Neural cell (in vitro differentiated cells): Measurements from ENCODE around the gene GRM4. TPM values are rescaled to one million over a fixed set of nuclear protein-coding genes. Genes with fewer than 3 reads are reported as not detected.

Experiments used
- H2AFZ ChIP-seq: fragments of 200-600, 300-800 bp; sonication (generic), shearing (Covaris generic); 2 replicates; pipeline ENCODE4 v1.6.0; 2014; ENCODE audit warnings: low read depth, mild to moderate bottlenecking, antibody characterized with exemption, low read length, moderate library complexity
- H3F3A ChIP-seq: fragments of 200-600 bp; shearing (Covaris generic); 2 replicates; pipeline ENCODE4 v1.6.1; 2016; ENCODE audit warnings: mild to moderate bottlenecking, moderate library complexity, mixed read lengths, antibody characterized with exemption, low read length; ENCODE audit not compliant: insufficient read depth, poor library complexity, severe bottlenecking
- H3K27ac ChIP-seq: fragments of 200-600, 300-800 bp; sonication (generic), shearing (Covaris generic); 2 replicates; pipeline ENCODE4 v1.5.1; 2014; ENCODE audit warnings: mild to moderate bottlenecking, low read length, moderate library complexity
- H3K27me3 ChIP-seq: fragments of 300-800, 200-600 bp; sonication (generic), shearing (Covaris generic); 2 replicates; pipeline ENCODE4 v1.6.0; 2014; ENCODE audit warnings: mild to moderate bottlenecking, low read depth, low read length, moderate library complexity; ENCODE audit not compliant: insufficient read depth
- H3K36me3 ChIP-seq: fragments of 300-800, 200-600 bp; sonication (generic), shearing (Covaris generic); 2 replicates; pipeline ENCODE4 v1.5.1; 2014; ENCODE audit warnings: mild to moderate bottlenecking, antibody characterized with exemption, low read length, moderate library complexity; ENCODE audit not compliant: insufficient read depth
- H3K4me2 ChIP-seq: fragments of 300-800, 200-600 bp; sonication (generic), shearing (Covaris generic); 2 replicates; pipeline ENCODE4 v1.6.0; 2014; ENCODE audit warnings: mild to moderate bottlenecking, low read length
- H3K4me3 ChIP-seq: fragments of 300-800, 200-600 bp; sonication (generic), shearing (Covaris generic); 2 replicates; pipeline ENCODE4 v1.5.1; 2014; ENCODE audit warnings: mild to moderate bottlenecking, low read length, moderate library complexity
- H3K79me2 ChIP-seq: fragments of 200-600 bp; shearing (Covaris generic); replicated peaks from 2 replicates; pipeline ENCODE4 v1.6.0; 2014; ENCODE audit warnings: mild to moderate bottlenecking, low read length, moderate library complexity; ENCODE audit not compliant: insufficient read depth
- H3K9ac ChIP-seq: fragments of 300-800, 200-600 bp; sonication (generic), shearing (Covaris generic); 2 replicates; pipeline ENCODE4 v1.6.1; 2016; ENCODE audit warnings: mild to moderate bottlenecking, low read length, mixed read lengths
- H3K9me2 ChIP-seq: fragments of 200-600 bp; shearing (Covaris generic); 2 replicates; pipeline ENCODE4 v1.6.1; 2016; ENCODE audit warnings: mild to moderate bottlenecking, low read length, mixed read lengths; ENCODE audit not compliant: insufficient read depth
- H3K9me3 ChIP-seq: fragments of 200-600, 300-800 bp; sonication (generic), shearing (Covaris generic); 2 replicates; pipeline ENCODE4 v1.6.1; 2016; ENCODE audit warnings: mild to moderate bottlenecking, mixed run types, low read length, moderate library complexity, mixed read lengths
- H4K20me1 ChIP-seq: fragments of 200-600 bp; shearing (Covaris generic); 2 replicates; pipeline ENCODE4 v1.6.1; 2016; ENCODE audit warnings: mild to moderate bottlenecking, mixed run types; ENCODE audit not compliant: insufficient read depth
- EP300 ChIP-seq: fragments of 450-650 bp; conservative IDR thresholded peaks from 2 replicates; pipeline ENCODE4 v1.6.1; 2014; ENCODE audit warnings: antibody characterized with exemption, mild to moderate bottlenecking, moderate library complexity; ENCODE audit not compliant: poor library complexity, severe bottlenecking
- EZH2 ChIP-seq: fragments of 200-600, 300-800 bp; shearing (Covaris generic), sonication (generic); IDR thresholded peaks from 2 replicates; pipeline ENCODE4 v1.6.1; 2014; ENCODE audit warnings: antibody characterized with exemption, low read length, borderline replicate concordance, mild to moderate bottlenecking; ENCODE audit not compliant: insufficient read depth, poor library complexity, severe bottlenecking
- MXI1 ChIP-seq: fragments of 450-650 bp; conservative IDR thresholded peaks from 2 replicates; pipeline ENCODE4 v1.6.1; 2014; ENCODE audit warnings: antibody characterized with exemption, mild to moderate bottlenecking; ENCODE audit not compliant: poor library complexity, severe bottlenecking
- POLR2AphosphoS5 ChIP-seq: IDR thresholded peaks from 2 replicates; pipeline ENCODE4 v1.6.1; 2012
- RAD21 ChIP-seq: fragments of 450-650 bp; conservative IDR thresholded peaks from 2 replicates; pipeline ENCODE4 v1.6.1; 2014; ENCODE audit warnings: antibody characterized with exemption, mild to moderate bottlenecking, moderate library complexity
- SMC3 ChIP-seq: fragments of 450-650 bp; conservative IDR thresholded peaks from 2 replicates; pipeline ENCODE4 v1.6.1; 2014; ENCODE audit warnings: antibody characterized with exemption, mild to moderate bottlenecking, moderate library complexity; ENCODE audit not compliant: poor library complexity
- TAF1 ChIP-seq: IDR thresholded peaks from 2 replicates; pipeline ENCODE4 v1.6.1; 2012; ENCODE audit warnings: low read depth
- polyA plus RNA-seq: library from polyadenylated mRNA; depleted of rRNA; stranded (reverse); fragments of >200 nt; gene quantifications from 2 replicates; pipeline ENCODE4 v1.2.3, GENCODE V29; 2014
- TF ChIP-seq, protein P1 (sequence below): fragments of 450-650 bp; IDR thresholded peaks from 2 replicates; pipeline ENCODE4 v1.5.1; 2014; ENCODE audit warnings: antibody characterized with exemption, mild to moderate bottlenecking, moderate library complexity; ENCODE audit not compliant: poor library complexity, severe bottlenecking
- TF ChIP-seq, protein P2 (sequence below): IDR thresholded peaks from 2 replicates; pipeline ENCODE4 v1.6.1; 2012; ENCODE audit warnings: borderline replicate concordance

The GRM4 gene
- polyA plus RNA-seq, 1 donor from 2014 or later = 2.1 TPM

DNA sequence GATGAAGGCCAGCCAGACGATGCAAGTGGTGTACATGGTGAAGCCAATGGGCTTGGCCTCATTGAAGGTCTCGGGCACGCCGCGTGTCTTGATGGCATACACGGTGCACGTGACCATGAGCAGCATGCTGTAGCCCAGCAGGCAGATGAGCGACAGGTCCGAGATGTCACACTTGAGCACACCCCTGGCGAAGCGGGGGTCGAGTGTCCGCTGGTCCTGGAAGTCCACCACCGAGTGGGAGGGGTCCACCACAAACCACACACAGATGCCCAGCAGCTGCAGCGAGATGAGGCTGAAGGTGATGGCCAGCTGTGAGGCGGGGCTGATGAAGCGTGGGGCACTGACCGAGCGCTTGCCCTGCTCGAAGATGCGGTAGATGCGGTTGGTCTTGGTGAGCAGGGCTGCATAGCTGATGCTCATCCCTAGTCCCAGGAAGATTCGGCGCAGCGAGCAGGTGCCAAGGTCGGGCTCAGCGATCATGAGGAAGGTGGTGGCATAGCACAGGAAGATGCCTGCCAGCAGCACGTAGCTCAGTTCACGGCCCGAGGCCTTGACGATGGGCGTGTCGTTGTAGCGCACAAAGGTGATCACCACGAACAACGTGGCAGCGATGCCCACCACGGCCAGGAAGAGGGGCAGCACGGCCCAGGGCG lies 110.1 kb downstream of the GRM4 start:
- no peak for TF ChIP-seq POLR2AphosphoS5
- no peak for TF ChIP-seq EP300
- Histone ChIP-seq H3K27ac (no peak overlapping the region), H3K9me3 (no peaks in the 10 kb centered on the region), H3F3A (no peaks in the 10 kb centered on the region), H3K79me2 (no peaks in the 10 kb centered on the region), H3K4me2 (no peak overlapping the region), H3K4me3 (no peak overlapping the region), H2AFZ (no peak overlapping the region), H3K9ac (no peak overlapping the region), H3K27me3 (no peaks in the 10 kb centered on the region), H3K36me3 (no peaks in the 10 kb centered on the region), H3K9me2 (no peaks in the 10 kb centered on the region), H4K20me1 (no peaks in the 10 kb centered on the region)

DNA sequence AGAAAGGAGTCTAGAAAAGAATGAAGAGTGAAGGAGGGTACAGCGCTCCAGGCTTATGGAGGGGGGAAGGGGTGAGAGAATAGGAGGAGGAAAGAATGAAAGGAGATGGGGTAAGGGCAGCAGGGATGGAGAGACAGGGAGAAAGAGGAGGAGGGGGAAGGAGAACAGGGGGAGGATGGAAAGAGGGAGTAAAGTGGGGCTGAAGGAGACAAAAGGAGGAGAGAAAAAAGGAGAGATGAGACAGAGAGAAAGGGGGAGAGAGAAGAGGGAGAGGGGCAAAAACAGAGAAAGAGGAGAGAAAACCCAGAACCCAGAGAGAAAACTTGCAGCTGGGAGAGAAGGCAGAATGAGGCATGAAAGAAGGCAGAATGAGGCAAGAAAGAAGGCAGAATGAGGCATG lies 110.7 kb downstream of the GRM4 start:
- TF ChIP-seq TAF1 = no peak
- no peak for TF ChIP-seq POLR2AphosphoS5
- TF ChIP-seq MXI1 = no peak
- TF ChIP-seq, protein P1, sequence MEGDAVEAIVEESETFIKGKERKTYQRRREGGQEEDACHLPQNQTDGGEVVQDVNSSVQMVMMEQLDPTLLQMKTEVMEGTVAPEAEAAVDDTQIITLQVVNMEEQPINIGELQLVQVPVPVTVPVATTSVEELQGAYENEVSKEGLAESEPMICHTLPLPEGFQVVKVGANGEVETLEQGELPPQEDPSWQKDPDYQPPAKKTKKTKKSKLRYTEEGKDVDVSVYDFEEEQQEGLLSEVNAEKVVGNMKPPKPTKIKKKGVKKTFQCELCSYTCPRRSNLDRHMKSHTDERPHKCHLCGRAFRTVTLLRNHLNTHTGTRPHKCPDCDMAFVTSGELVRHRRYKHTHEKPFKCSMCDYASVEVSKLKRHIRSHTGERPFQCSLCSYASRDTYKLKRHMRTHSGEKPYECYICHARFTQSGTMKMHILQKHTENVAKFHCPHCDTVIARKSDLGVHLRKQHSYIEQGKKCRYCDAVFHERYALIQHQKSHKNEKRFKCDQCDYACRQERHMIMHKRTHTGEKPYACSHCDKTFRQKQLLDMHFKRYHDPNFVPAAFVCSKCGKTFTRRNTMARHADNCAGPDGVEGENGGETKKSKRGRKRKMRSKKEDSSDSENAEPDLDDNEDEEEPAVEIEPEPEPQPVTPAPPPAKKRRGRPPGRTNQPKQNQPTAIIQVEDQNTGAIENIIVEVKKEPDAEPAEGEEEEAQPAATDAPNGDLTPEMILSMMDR = no peak
- no peak for TF ChIP-seq RAD21
- no peak for TF ChIP-seq EP300
- TF ChIP-seq EZH2 = no peak
- TF ChIP-seq SMC3 = no peak
- TF ChIP-seq, protein P2, sequence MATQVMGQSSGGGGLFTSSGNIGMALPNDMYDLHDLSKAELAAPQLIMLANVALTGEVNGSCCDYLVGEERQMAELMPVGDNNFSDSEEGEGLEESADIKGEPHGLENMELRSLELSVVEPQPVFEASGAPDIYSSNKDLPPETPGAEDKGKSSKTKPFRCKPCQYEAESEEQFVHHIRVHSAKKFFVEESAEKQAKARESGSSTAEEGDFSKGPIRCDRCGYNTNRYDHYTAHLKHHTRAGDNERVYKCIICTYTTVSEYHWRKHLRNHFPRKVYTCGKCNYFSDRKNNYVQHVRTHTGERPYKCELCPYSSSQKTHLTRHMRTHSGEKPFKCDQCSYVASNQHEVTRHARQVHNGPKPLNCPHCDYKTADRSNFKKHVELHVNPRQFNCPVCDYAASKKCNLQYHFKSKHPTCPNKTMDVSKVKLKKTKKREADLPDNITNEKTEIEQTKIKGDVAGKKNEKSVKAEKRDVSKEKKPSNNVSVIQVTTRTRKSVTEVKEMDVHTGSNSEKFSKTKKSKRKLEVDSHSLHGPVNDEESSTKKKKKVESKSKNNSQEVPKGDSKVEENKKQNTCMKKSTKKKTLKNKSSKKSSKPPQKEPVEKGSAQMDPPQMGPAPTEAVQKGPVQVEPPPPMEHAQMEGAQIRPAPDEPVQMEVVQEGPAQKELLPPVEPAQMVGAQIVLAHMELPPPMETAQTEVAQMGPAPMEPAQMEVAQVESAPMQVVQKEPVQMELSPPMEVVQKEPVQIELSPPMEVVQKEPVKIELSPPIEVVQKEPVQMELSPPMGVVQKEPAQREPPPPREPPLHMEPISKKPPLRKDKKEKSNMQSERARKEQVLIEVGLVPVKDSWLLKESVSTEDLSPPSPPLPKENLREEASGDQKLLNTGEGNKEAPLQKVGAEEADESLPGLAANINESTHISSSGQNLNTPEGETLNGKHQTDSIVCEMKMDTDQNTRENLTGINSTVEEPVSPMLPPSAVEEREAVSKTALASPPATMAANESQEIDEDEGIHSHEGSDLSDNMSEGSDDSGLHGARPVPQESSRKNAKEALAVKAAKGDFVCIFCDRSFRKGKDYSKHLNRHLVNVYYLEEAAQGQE = no peak
- no peaks in the 10 kb centered on the region for H3K9me2 ChIP-seq
- H3K27me3 ChIP-seq = no peaks in the 10 kb centered on the region
- H3K4me2 ChIP-seq = no peak overlapping the region
- H3K4me3 ChIP-seq = no peak overlapping the region
- H2AFZ ChIP-seq = no peak overlapping the region
- no peak overlapping the region for H3K27ac ChIP-seq
- no peak overlapping the region for H3K9ac ChIP-seq
- no peaks in the 10 kb centered on the region for H3K36me3 ChIP-seq
- no peaks in the 10 kb centered on the region for H4K20me1 ChIP-seq
- H3K9me3 ChIP-seq = no peaks in the 10 kb centered on the region
- no peaks in the 10 kb centered on the region for H3K79me2 ChIP-seq
- no peaks in the 10 kb centered on the region for H3F3A ChIP-seq
